HG02938 (cell line): ENCODE data around the gene MROH2B.

Source experiments
- ATAC-seq: cut with Tn5 transposase; IDR thresholded peaks from one replicate; pipeline ENCODE4 v1.9.1; 2021; ENCODE audit warnings: mild to moderate bottlenecking, moderate library complexity; ENCODE audit not compliant: unreplicated experiment

The MROH2B gene

GRCh38 chr5:40973364-40974004 is 97.7 kb downstream of the MROH2B start:
- ATAC-seq: no peak

- ATAC-seq: no peak
These were observed 98.7 kb downstream of the MROH2B start for GRCh38 chr5:40972434-40972833.

- no peak for ATAC-seq
These were observed 108.8 kb downstream of the MROH2B start for GRCh38 chr5:40962207-40962955.

GRCh38 chr5:40960037-40960436 is 111.1 kb downstream of the MROH2B start:
- ATAC-seq: no peak

- no peak for ATAC-seq
These were observed 112.3 kb downstream of the MROH2B start for GRCh38 chr5:40958811-40959210.

- ATAC-seq: no peak
These were observed 114.1 kb downstream of the MROH2B start for GRCh38 chr5:40957048-40957447.

GRCh38 chr5:40955313-40955712 is 115.8 kb downstream of the MROH2B start:
- no peak for ATAC-seq
